ENCODE results near the gene ADARB2.

The ADARB2 gene

DNA sequence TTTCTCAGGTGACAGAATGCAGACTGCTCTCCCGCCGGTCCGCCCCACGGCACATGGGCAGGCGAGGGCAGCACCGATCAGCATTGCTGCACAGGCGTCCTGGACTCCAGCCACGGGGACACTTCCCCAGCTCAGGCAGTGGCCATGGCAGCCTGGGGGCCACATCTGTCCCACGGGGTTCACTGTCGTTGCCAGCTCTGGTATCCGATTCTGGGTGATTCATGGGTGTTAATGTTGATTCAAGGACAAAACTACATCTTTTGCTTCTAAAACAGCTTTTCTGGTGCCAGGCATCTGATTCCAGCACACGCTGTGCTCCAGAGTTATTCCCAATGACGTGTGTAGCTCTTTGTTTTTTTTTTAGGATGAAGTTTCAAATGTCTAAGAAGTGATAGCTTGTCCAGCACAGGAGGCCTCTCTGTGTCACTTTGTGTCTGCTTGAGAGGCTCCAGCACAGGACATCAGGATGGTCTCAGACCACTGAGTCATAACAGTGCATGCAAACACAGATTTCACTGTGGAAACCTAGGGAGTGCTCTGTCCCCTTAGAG lies 463.1 kb downstream of the ADARB2 start:
- Histone ChIP-seq H3K4me3 (no peak overlapping the region), H3K27ac (no peak overlapping the region)

DNA sequence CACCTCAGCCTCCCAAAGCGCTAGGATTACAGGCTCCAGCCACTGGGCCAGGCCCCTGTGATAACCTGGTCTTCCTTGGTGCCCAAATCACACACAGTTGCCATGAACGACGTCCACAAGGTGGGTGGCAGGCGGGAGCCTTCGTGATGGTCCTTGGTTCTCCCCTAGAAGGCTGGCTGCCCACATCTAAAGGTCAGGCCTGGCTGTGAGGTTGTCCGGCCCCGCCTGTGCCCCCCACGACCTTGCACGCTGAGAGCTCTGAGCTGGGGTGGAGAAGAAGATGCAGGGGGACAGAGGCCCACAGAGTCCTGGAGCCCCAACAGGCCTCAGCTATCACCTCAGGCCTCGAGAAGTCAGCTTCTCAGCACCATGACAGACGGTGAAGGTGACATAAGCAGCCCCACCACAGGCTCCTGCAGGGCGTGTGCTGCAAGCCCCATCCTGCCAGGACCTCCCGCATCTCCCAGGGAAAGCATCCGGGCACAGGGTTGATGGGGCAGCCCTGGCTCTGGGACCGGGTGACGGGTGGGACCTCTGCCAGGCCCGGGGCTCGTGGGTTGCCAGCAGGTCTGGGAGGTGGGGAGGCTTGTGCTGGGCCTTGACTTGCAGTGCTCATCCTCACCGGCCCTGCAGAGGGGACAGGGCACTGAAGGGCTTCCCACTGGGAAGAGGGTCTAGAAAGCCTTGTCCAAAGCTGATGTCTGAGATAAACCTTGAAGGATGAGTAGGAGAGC lies 463.8 kb downstream of the ADARB2 start:
- Histone ChIP-seq H3K4me3 (no peak overlapping the region), H3K27ac (no peak overlapping the region)

DNA sequence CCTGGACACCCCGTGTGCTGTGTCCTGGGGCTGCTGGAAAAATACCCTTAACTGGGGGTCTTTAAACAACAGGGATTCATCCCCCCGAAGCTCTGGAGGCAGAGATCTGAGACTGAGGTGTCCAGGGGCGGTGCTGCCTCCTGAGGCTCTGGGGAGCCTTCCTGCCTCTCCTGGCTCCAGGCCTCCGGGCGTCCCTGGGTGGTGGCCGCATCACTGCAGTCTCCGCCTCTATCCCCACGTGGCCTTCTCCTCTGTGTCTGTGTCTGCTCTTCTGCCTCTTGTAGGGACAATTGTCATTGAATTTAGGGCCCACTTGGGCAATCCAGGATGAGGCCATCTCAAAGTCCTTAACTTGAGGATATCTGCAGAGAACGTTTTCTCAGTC lies 464.6 kb downstream of the ADARB2 start:
- Histone ChIP-seq H3K27ac (no peak overlapping the region), H3K4me3 (no peak overlapping the region)

DNA sequence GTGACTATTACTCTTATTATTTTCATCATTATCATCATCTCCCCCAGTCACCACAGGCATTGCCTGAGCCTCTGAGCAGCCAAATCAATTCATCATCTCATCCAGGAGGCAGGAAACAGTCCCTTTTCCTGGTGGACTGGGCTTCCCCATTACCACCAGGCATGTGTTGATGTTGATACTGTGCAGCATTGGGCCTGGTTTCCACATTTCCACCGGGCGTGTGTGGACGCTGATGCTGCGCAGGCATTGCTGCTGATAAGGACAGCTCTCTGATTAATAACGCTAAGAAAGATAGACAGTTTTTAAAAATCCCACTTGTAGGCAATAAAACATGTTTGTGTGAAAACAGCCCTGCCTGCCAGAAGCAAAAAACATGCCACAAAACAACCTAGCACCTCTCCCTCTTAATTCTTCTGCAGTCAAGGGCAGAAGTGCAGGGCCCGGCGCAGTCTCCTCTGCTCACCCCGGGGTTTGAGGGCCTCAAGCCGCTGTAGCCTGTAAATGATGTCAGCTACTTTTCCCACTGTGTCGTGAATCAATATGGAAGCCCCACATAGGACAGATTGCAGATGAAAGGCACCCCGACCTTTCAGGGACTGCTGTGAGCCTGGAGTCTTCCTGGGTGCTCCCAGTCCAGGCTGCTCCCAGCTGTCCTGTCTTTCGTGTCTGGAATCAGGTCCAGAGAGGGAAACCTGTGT lies 465.1 kb downstream of the ADARB2 start:
- no peak overlapping the region for H3K27ac ChIP-seq
- H3K4me3 ChIP-seq, result no peak overlapping the region

DNA sequence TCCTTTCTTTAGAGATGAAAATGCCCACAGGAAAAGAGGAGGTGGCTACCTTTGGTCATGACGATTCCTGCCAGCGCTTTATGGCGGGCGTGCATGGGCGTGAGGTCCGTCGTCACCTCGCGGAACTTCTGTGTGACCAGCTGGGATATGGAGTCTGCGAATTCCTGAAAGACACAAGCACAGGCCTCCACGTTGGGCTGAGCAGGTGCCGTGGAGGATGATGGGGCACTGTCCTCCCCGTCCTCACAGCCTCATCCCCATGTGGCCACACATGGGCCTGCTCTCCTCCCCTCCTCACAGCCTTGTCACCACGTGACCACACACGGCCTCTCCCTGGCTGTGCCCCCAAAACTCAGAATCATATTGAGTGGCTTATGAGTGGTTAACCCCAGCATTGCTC lies 466.4 kb downstream of the ADARB2 start:
- no peak overlapping the region for H3K4me3 ChIP-seq
- no peak overlapping the region for H3K27ac ChIP-seq

DNA sequence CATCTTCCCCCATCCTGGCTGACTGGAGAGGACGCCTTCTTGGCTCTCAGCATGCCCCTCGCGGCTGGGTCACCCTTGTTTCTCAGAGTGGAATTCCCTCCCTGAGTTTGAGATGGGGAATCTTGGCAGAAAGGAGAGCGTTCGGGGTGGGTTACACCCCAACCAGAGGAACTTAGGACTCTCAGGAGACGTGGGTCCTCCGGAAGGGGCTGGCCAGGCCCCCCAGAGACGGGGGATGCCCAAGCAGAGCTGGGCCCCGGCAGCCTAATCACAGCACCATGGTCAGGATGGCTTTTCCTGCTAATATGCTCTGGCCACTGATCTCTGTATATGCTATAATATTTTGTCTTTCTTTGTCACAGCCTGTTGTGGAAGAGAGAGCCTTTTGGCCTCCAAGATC lies 466.8 kb downstream of the ADARB2 start:
- Histone ChIP-seq H3K4me3 (no peak overlapping the region), H3K27ac (no peak overlapping the region)

DNA sequence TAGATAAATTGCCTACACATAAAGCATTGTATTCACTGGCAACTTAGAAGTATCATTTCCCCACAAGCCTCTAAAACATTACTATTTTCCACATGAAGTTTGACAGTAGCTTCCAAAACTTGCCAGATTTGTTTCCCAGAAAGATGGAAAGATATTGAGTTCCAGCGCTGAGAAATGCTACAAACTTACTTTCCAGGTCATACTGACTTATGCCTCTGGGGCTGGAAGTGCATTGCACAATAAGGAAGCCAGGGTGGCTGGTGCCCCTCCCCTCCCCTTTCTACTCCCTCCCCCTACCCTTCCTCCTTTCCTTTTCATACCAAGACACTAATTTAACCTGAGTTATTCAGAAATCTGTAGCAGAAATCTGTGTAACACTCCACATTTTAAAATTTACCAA lies 468.5 kb downstream of the ADARB2 start:
- no peak overlapping the region for H3K4me3 ChIP-seq
- H3K27ac ChIP-seq, result no peak overlapping the region

DNA sequence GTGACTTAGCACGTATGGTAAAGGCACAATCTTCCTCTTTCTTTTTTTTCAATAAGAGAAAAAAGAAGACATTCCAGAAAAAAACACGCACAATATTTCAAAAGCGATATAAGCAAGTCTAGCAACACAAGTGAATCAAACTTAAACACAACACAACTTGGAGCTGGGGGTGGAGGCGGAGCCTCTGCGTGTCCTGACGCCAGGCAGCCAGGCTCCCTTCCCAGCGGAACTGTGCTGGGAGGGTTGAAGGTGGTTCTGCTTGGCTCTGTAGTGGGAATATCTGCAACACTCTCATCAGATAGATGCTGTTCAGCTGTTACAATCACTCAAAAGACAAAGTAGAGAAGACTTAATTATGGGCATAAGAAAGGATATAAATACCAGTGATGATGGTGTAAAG lies 469.8 kb downstream of the ADARB2 start:
- Histone ChIP-seq H3K27ac (no peak overlapping the region), H3K4me3 (no peak overlapping the region)

DNA sequence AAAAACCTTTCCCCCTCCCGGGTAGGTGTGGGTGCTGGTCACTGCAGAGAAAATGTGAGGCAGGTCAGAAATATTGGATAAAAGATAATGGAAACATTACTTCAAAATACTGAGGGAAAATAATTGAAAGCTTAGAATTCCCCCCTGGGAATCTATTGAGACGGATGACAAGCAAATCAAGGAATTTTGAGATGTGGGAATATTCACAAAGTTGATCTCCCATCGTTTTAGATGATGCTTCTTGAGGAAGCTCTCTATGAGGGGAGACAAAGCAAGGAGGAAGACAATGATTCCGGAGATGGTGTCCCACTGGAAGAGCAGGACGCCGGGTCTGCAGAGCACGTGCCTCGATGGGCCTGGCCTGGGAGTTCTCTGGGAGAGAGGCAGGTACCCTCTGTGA lies 470.2 kb downstream of the ADARB2 start:
- Histone ChIP-seq H3K4me3 (no peak overlapping the region), H3K27ac (no peak overlapping the region)

DNA sequence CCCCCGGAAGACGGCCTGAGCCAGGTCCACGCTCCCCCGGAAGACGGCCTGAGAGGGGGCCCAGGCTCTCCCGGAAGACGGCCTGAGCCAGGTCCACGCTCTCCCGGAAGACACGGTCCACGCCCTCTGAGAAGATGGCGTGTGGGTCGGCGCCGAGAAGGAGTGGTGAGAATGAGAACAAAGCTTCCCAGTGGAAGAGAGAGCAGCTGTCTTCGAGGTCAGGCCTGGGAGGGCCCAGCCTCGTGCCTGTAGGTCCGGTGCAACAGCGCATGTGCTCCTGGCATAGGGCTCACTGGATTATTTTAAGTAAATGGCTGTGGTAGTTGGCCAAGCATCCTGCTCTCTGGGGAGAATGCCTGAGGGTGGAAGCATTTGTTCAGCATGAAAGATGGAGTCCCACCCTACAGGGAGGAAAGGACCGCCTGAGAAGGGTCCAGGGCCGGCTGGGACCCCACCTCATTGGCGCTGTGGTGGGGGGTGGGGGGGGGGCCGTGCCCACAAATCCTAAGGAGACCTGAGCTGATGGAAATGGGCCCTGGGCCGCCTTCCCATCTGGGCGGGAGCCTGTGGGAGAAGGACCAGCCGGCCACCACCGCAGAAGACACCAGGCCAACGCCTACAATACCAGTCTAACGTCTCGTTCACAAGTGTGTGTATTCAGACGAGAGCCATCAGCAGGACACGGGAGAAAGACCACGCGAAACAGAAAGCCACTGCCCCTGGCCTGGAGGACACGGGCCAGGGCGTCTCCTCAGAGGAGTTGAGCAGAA lies 471.1 kb downstream of the ADARB2 start:
- no peak overlapping the region for H3K4me3 ChIP-seq

DNA sequence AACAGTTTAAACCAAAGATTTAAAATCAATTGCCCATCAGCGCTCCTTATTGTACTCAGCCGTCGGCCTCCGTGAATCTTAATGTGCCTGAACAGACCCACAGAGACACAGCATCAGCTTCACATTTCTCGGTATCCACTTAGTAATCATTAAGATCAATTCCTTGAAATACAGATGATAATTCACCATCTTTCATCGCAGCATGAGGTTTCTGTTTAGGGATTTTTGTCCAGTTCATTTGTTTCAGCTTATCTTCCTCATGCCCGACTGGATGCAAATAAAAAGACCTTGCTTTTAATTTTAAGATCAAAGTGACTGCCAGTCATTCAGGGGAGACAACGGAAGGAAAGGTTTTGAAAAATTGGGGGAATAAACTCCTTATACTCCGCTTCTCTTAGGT lies 473.3 kb downstream of the ADARB2 start:
- no peak overlapping the region for H3K27ac ChIP-seq

More for the DNA sequence above, 471.1 kb downstream of the ADARB2 start:
- no peak overlapping the region for H3K27ac ChIP-seq

DNA sequence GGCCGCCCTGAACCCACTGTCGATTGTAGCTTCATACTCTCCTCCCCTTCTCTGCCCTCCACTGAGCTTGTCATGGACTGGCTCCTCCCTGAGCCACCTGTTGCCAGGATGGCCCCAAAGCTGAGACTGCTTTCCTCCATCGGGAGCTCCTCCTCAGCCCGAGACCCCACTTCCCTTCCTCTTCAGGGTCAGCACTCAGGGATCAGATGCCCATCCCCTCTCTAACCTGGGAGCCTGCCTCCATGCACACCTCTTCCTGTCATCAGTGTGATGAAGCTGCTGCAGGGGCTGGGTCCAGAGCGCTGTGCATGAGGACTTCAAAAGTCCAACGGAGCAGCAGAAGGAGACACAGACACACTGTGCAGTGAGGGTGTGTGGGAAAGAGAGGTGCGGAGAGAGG lies 480.1 kb downstream of the ADARB2 start:
- Histone ChIP-seq H3K27ac (no peak overlapping the region), H3K4me3 (no peak overlapping the region)

More for the DNA sequence above, 473.3 kb downstream of the ADARB2 start:
- no peak overlapping the region for H3K4me3 ChIP-seq

DNA sequence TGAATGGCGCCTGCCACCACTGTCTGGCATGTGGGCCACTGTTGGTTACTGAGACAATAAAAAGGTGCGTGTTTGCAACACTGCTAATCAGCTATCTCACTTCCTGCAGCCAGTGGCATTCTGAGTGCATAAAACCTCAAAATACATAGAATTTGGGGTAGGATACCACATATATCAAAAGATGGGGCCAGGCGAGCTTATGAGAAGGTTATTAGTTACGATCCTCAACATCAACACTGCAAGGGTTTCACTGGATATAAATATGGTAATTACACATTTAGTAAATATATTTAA lies 480.9 kb downstream of the ADARB2 start:
- Histone ChIP-seq H3K4me3 (no peak overlapping the region), H3K27ac (no peak overlapping the region)

DNA sequence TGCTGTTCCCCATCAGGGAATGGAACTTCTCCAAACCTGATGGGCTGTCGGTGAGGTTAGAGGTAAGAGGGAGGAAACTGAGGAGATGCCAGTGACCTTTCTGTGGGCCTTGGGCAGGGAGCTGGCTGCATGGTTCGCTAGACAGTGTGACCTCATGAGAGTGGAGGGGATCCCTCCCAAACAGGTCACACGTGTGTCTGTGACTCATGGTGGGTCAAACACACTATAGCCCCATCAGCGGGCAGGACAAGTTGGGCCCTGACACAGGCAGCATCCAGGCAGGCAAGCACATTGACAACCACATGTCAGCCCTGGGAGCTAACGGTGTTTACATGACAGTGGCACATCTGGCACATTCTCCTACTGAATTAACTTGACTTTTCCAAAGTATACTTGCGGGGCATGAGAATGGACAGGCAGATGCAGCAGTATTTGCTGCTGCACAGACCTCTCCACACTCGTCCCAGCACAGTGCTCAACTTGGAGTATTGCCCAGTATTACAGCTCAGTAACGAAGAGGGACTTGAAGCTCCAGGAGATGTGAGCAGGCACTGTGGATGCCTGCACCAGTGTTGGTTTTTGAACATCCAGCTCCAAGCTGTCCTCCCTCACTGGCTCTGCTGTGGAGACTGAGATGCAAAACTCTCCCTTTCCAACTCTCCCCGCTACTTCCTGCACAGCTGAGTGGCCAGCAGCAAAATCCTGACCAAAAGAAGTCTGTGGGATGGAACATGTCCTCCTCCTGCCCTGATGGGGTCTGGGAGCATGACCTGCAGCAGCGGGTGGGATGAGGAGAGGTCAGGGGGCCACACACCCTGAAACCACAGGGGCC lies 481.5 kb downstream of the ADARB2 start:
- H3K4me3 ChIP-seq, result no peak overlapping the region
- H3K27ac ChIP-seq, result no peak overlapping the region

DNA sequence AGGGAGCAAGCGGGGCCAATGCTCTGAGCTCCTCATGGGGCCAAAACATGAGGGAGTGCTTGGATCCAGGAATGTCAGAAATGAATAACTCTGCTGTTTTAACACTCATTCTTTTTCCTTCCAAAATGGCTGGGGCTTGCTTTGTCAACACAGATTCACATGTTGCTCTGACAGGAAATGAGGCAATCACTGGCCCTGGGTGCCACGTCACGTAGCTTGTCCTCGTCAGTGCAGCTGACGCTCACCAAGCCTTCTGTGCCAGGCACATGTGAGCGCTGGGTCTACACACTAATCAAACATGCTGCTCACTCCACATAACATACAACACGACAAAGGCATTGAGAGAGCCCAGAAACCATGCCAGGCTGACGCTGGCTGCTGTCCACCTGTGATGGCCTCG lies 482.2 kb downstream of the ADARB2 start:
- no peak overlapping the region for H3K4me3 ChIP-seq
- H3K27ac ChIP-seq, result no peak overlapping the region

DNA sequence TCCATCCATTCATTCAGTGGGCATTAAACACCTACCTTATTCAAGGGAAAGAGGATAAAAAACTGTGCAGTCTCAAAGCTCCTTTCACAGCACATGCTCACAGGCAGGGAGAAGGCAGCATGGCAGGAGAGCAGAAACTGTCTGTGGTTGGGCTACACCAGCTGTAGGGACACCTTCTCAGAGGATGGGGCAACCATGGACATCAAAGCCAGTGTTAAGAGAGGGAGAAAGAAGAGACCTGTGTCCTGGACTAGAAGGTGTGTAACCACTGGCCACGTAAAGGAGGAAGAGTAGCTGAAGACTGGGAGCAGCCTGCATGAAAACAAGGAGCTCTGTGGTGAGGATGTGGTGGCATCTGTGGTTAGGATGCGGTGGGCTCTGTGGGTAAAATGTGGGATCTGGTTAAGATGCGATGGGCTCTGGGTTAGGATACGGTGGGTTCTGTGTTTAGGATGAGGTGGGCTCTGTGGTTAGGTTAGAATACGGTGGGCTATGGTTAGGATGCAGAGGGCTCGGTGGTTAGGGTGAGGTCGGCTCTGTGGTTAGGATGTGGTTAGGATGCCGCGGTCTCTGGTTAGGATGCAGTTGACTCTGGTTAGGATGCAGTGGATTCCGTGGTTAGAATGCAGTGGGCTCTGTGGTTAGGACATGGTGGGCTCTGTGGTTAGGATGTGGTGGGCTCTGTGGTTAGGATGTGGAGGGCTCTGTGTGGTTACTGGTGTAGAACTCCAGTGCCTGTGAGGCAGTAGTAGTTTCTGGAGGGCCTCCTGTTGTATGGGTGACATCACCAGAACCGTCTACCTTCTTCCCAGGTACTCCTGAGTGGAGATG lies 483.6 kb downstream of the ADARB2 start:
- Histone ChIP-seq H3K27ac (no peak overlapping the region), H3K4me3 (no peak overlapping the region)

DNA sequence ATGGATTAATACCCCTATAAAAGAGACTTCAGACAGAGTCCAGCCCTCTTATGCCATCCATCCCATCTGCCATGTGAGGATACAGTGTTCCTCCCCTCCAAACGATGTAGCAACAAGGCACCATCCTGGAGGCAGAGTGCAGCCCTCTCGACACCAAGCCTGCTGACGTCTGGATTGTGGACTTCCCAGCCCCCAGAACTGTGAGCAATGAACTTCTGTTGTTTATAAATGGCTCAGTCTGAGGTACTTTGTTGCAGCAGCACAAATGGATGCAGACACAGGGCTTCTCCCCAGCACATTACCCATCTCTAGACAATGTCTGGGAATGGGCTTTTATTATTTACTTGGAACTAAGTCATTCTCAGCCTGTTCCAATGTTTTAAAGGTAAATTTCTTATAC lies 485.6 kb downstream of the ADARB2 start:
- H3K4me3 ChIP-seq, result no peak overlapping the region
- no peak overlapping the region for H3K27ac ChIP-seq

DNA sequence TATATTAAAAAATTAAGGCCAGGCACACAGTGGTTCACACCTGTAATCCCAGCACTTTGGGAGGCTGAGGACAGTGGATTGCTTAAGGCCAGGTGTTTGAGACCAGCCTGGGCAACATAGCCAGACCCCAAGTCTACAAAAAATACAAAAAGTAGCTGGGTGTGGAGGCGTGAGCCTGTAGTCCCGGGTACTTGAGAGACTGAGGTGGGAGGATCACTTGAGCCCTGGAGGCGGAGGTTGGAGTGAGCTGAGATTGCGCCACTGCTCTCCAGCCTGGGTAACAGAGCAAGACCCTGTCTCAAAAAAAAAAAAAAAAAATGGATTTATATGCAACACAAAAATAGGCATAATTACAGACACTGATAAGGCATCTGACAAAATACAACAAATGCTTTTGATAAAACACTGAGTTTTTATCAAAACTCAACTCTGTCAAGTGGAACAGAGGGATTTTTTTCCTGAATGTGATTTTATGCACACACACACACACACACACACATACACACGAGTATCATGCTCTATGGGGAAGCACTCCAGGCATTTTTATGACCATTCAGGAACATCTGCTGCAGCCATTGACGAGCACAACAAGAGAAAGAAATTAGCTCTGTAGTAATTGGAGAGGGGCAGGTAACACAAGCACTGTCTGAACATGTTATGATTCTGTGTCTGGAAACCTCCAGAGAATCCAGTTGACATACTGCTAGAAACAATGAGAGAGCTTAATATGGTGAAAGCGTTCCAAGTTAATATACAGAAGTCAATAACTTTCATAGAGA lies 488.0 kb downstream of the ADARB2 start:
- H3K4me3 ChIP-seq, result no peak overlapping the region
- no peak overlapping the region for H3K27ac ChIP-seq
